Activated CD4-positive, alpha-beta memory T cell treated with anti-CD3 and anti-CD28 coated beads, Interleukin-2, amount 10 ng/mL, durations not matched to agents 7 days and 5 days (primary cell): ENCODE results near the gene CSRNP2. TPM values are rescaled to one million over a fixed set of nuclear protein-coding genes. Genes with fewer than 3 reads are reported as not detected.
"Not testable (repeated sequence)": the region's sequence is repeated elsewhere in the genome, so short reads cannot be mapped to it uniquely, and the experiment has no call there.

Experiments
- CTCF ChIA-PET: fragments of 350-600 bp; sonication (Branson Sonifier 250); formaldehyde crosslinking; loops from one replicate; lab custom pipeline; 2021; ENCODE audit warnings: antibody characterized with exemption, inconsistent platforms; lab: Charles Lee
- POLR2A ChIA-PET: fragments of 350-600 bp; sonication (Branson Sonifier 250); formaldehyde crosslinking; loops from one replicate; lab custom pipeline; 2021; ENCODE audit warnings: antibody characterized with exemption; lab: Charles Lee
- DNase-seq: peaks from one replicate; pipeline ENCODE4 v3.0.0-alpha.2; 2020
- H3K27ac Mint-ChIP-seq: one replicate; pipeline ENCODE4 v1.8.0; 2021; ENCODE audit warnings: mild to moderate bottlenecking, mixed read lengths
- H3K27me3 Mint-ChIP-seq: one replicate; pipeline ENCODE4 v1.8.0; 2021; ENCODE audit warnings: mixed read lengths
- H3K36me3 Mint-ChIP-seq: one replicate; pipeline ENCODE4 v1.8.0; 2021; ENCODE audit warnings: low read depth, mixed read lengths
- H3K4me1 Mint-ChIP-seq: one replicate; pipeline ENCODE4 v1.8.0; 2021; ENCODE audit warnings: mixed read lengths
- H3K4me3 Mint-ChIP-seq: one replicate; pipeline ENCODE4 v1.8.0; 2021; ENCODE audit warnings: mild to moderate bottlenecking, mixed read lengths
- H3K9me3 Mint-ChIP-seq: one replicate; pipeline ENCODE4 v1.8.0; 2021; ENCODE audit warnings: mixed read lengths
- total RNA-seq, 2 experiments: library from RNA; stranded (reverse); gene quantifications; one replicate each; pipeline ENCODE4 v1.2.3, GENCODE V29; 2021

CSRNP2 gene
- total RNA-seq, 2 experiments from 2014 or later = 14.7 to 16.3 TPM

GRCh38 chr12:51090705-51091229, 7.4 kb upstream of the CSRNP2 start:
- POLR2A ChIA-PET = no interaction called here
- H3K36me3 Mint-ChIP-seq = peaks cover 34% of the 10 kb centered on the region
- CTCF ChIA-PET = no interaction called here
- no peak overlapping the region for H3K27ac Mint-ChIP-seq
- no peaks in the 10 kb centered on the region for H3K9me3 Mint-ChIP-seq
- no peaks in the 10 kb centered on the region for H3K27me3 Mint-ChIP-seq
- no peak for DNase-seq
- no peak overlapping the region for H3K4me3 Mint-ChIP-seq
- peaks cover 17% of the 10 kb centered on the region for H3K4me1 Mint-ChIP-seq

- peaks cover 15% of the 10 kb centered on the region for H3K36me3 Mint-ChIP-seq
- peaks cover 28% of the 10 kb centered on the region for H3K4me1 Mint-ChIP-seq
- peak overlapping the region; percentile 56 for H3K27ac Mint-ChIP-seq
- no peak for DNase-seq
- H3K9me3 Mint-ChIP-seq = no peaks in the 10 kb centered on the region
- H3K4me3 Mint-ChIP-seq = no peak overlapping the region
- CTCF ChIA-PET = no interaction called here
- POLR2A ChIA-PET = no interaction called here
- no peaks in the 10 kb centered on the region for H3K27me3 Mint-ChIP-seq
These were observed 4.4 kb upstream of the CSRNP2 start for GRCh38 chr12:51087818-51088217.

- ChIA-PET CTCF (no interaction called here), POLR2A (no interaction called here)
- H3K27me3 Mint-ChIP-seq = no peaks in the 10 kb centered on the region
- no peaks in the 10 kb centered on the region for H3K9me3 Mint-ChIP-seq
- H3K4me3 Mint-ChIP-seq = no peak overlapping the region
- peaks cover 21% of the 10 kb centered on the region for H3K36me3 Mint-ChIP-seq
- peaks cover 37% of the 10 kb centered on the region for H3K4me1 Mint-ChIP-seq
- no peak overlapping the region for H3K27ac Mint-ChIP-seq
- no peak for DNase-seq
These were observed 3.5 kb upstream of the CSRNP2 start for GRCh38 chr12:51086933-51087332.

GRCh38 chr12:51085757-51086156, 2.4 kb upstream of the CSRNP2 start:
- ChIA-PET CTCF (interaction anchor here (1.7 kb wide), 1 partner anchor 255 kb away, joined by 5 read pairs; no protein-coding TSS in a partner anchor), POLR2A (interaction anchor here (1.5 kb wide), 1 partner anchor 37 kb away, joined by 3 read pairs; the partner anchor contains the start of gene LETMD1)
- peaks cover 45% of the 10 kb centered on the region for H3K4me1 Mint-ChIP-seq
- H3K4me3 Mint-ChIP-seq = no peak overlapping the region
- no peaks in the 10 kb centered on the region for H3K9me3 Mint-ChIP-seq
- H3K27me3 Mint-ChIP-seq = no peaks in the 10 kb centered on the region
- no peak for DNase-seq
- peaks cover 17% of the 10 kb centered on the region for H3K36me3 Mint-ChIP-seq
- H3K27ac Mint-ChIP-seq = no peak overlapping the region

GRCh38 chr12:51082561-51083125, 753 bp downstream of the CSRNP2 start:
- Mint-ChIP-seq H3K36me3 (peaks cover 17% of the 10 kb centered on the region), H3K27ac (peak overlapping the region; percentile 71), H3K27me3 (no peaks in the 10 kb centered on the region), H3K9me3 (no peaks in the 10 kb centered on the region), H3K4me1 (peaks cover 41% of the 10 kb centered on the region), H3K4me3 (peak overlapping the region; percentile 92)
- ChIA-PET CTCF (interaction anchor here (0.5 to 0.9 kb wide), 2 partner anchors 317 to 774 kb away, joined by 4 to 5 read pairs; no protein-coding TSS in a partner anchor), POLR2A (interaction anchor here (1.0 to 4.4 kb wide), 17 partner anchors 8 to 319 kb away, joined by 3 to 31 read pairs (median 7); partner anchors contain the start of genes ATF1, BIN2, DAZAP2 and GALNT6)
- DNase-seq = peak; percentile 35

- H3K4me3 Mint-ChIP-seq = no peak overlapping the region
- POLR2A ChIA-PET = interaction anchor here (0.5 to 4.4 kb wide), 6 partner anchors 12 to 199 kb away, joined by 3 to 31 read pairs (median 4); partner anchors contain the start of gene LETMD1
- no peaks in the 10 kb centered on the region for H3K27me3 Mint-ChIP-seq
- no peaks in the 10 kb centered on the region for H3K9me3 Mint-ChIP-seq
- H3K36me3 Mint-ChIP-seq = peaks cover 17% of the 10 kb centered on the region
- CTCF ChIA-PET = interaction anchor here (0.7 to 1.7 kb wide), 2 partner anchors 171 to 970 kb away, joined by 3 read pairs; partner anchors contain the start of gene COX14
- H3K4me1 Mint-ChIP-seq = peaks cover 38% of the 10 kb centered on the region
- H3K27ac Mint-ChIP-seq = no peak overlapping the region
- no peak for DNase-seq
These were observed 2.0 kb downstream of the CSRNP2 start for GRCh38 chr12:51081421-51081820.

GRCh38 chr12:51080136-51080535, 3.3 kb downstream of the CSRNP2 start:
- no peak for DNase-seq
- peaks cover 40% of the 10 kb centered on the region for H3K4me1 Mint-ChIP-seq
- ChIA-PET POLR2A (interaction anchor here (4.4 kb wide), 1 partner anchor 31 kb away, joined by 31 read pairs; the partner anchor contains the start of gene LETMD1), CTCF (interaction anchor here (1.7 kb wide), 1 partner anchor 173 kb away, joined by 3 read pairs; no protein-coding TSS in a partner anchor)
- peaks cover 15% of the 10 kb centered on the region for H3K36me3 Mint-ChIP-seq
- H3K27ac Mint-ChIP-seq = no peak overlapping the region
- no peak overlapping the region for H3K4me3 Mint-ChIP-seq
- H3K27me3 Mint-ChIP-seq = no peaks in the 10 kb centered on the region
- no peaks in the 10 kb centered on the region for H3K9me3 Mint-ChIP-seq

- H3K4me3 Mint-ChIP-seq, H3K9me3 Mint-ChIP-seq, DNase-seq, H3K27me3 Mint-ChIP-seq, POLR2A ChIA-PET, H3K27ac Mint-ChIP-seq: not testable (repeated sequence)
- H3K4me1 Mint-ChIP-seq = peaks cover 39% of the 10 kb centered on the region
- peaks cover 15% of the 10 kb centered on the region for H3K36me3 Mint-ChIP-seq
- CTCF ChIA-PET = interaction anchor here (0.6 kb wide), 1 partner anchor 561 kb away, joined by 4 read pairs; no protein-coding TSS in a partner anchor
These were observed 4.5 kb downstream of the CSRNP2 start for GRCh38 chr12:51078866-51079265.

- H3K27me3 Mint-ChIP-seq, H3K27ac Mint-ChIP-seq, H3K9me3 Mint-ChIP-seq, POLR2A ChIA-PET, DNase-seq, H3K4me3 Mint-ChIP-seq: not testable (repeated sequence)
- Mint-ChIP-seq H3K36me3 (peaks cover 19% of the 10 kb centered on the region), H3K4me1 (peaks cover 35% of the 10 kb centered on the region)
- CTCF ChIA-PET = interaction anchor here (0.6 kb wide), 1 partner anchor 561 kb away, joined by 4 read pairs; no protein-coding TSS in a partner anchor
These were observed 5.0 kb downstream of the CSRNP2 start for GRCh38 chr12:51078346-51078745.

- POLR2A ChIA-PET = no interaction called here
- CTCF ChIA-PET = no interaction called here
- H3K9me3 Mint-ChIP-seq = no peaks in the 10 kb centered on the region
- peaks cover 19% of the 10 kb centered on the region for H3K36me3 Mint-ChIP-seq
- no peak overlapping the region for H3K4me3 Mint-ChIP-seq
- H3K27ac Mint-ChIP-seq = no peak overlapping the region
- DNase-seq = no peak
- H3K4me1 Mint-ChIP-seq = peaks cover 33% of the 10 kb centered on the region
- H3K27me3 Mint-ChIP-seq = no peaks in the 10 kb centered on the region
These were observed 5.5 kb downstream of the CSRNP2 start for GRCh38 chr12:51077930-51078329.

GRCh38 chr12:51076236-51076930, 7.0 kb downstream of the CSRNP2 start:
- CTCF ChIA-PET = interaction anchor here (0.8 to 1.6 kb wide), 4 partner anchors 11 to 265 kb away, joined by 3 to 6 read pairs (median 4); no protein-coding TSS in a partner anchor
- peak overlapping the region; percentile 40 for H3K27ac Mint-ChIP-seq
- POLR2A ChIA-PET = interaction anchor here (0.7 to 2.1 kb wide), 6 partner anchors 12 to 162 kb away, joined by 3 to 8 read pairs (median 4); partner anchors contain the start of genes DAZAP2, LETMD1 and SLC11A2
- H3K4me3 Mint-ChIP-seq = no peak overlapping the region
- H3K36me3 Mint-ChIP-seq = peaks cover 20% of the 10 kb centered on the region
- DNase-seq = no peak
- H3K4me1 Mint-ChIP-seq = peaks cover 18% of the 10 kb centered on the region
- H3K27me3 Mint-ChIP-seq = no peaks in the 10 kb centered on the region
- H3K9me3 Mint-ChIP-seq = no peaks in the 10 kb centered on the region

GRCh38 chr12:51075390-51075789, 8.0 kb downstream of the CSRNP2 start:
- DNase-seq = no peak
- Mint-ChIP-seq H3K9me3 (no peaks in the 10 kb centered on the region), H3K27ac (no peak overlapping the region), H3K36me3 (peaks cover 19% of the 10 kb centered on the region), H3K4me1 (peaks cover 15% of the 10 kb centered on the region), H3K4me3 (no peak overlapping the region), H3K27me3 (no peaks in the 10 kb centered on the region)
- CTCF ChIA-PET = interaction anchor here (1.1 to 1.6 kb wide), 3 partner anchors 143 to 266 kb away, joined by 3 to 6 read pairs (median 5); no protein-coding TSS in a partner anchor
- POLR2A ChIA-PET = interaction anchor here (1.2 to 1.6 kb wide), 4 partner anchors 8 to 163 kb away, joined by 4 to 14 read pairs (median 5); partner anchors contain the start of genes CSRNP2, DAZAP2 and SLC11A2
